NCI-H2081 (cell line): ENCODE measurements around the gene ELOVL1.

Experiments used
- DNase-seq, 2 experiments: peaks; one replicate each; lab custom pipeline; 2025; lab: John Stamatoyannopoulos, UW

Gene ELOVL1

DNA sequence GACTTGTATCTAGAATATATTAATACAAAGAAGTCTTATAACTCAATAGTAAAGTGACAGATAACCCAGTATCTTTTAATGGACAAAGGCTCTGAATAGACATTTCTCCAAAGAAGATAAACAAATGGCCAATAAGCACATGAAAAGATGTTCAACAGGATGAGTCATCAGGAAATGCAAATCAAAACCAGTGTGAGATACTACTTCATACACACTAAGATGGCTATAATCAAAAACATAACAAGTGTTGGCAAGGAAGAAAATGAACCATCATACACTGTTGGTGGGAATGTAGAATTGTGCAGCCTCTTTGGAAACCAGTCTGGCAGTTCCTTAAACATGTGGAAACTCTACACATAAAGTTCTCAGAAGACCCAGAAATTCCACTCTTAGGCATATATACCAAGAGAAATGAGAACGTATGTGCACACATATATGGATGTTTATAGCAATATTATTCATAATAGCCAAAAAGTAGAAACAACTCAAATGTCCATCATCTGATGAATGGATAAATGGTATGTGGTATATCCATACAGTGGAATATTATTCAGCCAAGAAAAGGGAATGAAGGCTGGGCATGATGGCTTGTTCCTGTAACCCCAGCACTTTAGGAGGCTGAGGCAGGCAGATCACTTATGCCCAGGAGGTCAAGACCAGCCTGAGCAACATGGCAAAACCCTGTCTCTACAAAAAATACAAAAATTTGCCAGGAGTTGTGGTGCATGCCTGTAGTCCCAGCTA lies 40.1 kb downstream of the ELOVL1 start:
- DNase-seq, result no peak

DNA sequence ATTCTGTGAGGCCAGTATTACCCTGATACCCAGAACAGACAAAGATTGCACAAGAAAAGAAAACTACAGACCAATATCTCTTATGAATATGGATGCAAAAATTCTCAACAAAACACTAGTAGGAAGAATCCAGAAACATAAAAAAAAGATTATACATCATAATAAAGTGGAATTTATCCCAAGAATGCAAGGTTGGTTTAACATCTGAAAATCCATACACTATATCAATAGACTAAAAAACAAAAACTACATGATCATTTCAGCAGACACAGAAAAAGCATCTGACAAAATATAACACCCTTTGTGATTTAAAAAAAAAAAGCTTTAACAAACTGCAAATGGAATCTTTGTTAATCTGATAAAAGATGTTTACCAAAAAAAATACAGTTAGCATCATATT lies 42.4 kb downstream of the ELOVL1 start:
- DNase-seq, result no peak

GRCh38 chr1:43324810-43325209 lies 43.0 kb downstream of the ELOVL1 start:
- DNase-seq, result no peak

DNA sequence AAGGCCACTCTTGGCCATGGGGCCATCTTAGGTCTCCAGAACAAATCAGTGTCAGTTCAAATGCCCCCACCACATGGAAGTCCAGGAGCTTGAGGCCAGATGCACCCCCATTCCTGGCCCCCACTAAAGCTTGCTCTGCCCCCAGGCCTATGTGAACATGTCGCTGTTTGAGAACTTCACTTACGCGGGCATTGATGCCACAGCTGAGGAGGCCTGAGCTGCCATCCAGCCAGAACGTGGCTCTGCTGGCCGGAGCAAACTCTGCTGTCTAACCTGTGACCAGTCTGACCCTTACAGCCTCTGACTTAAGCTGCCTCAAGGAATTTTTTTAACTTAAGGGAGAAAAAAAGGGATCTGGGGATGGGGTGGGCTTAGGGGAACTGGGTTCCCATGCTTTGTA lies 45.3 kb downstream of the ELOVL1 start:
- DNase-seq, result no peak

DNA sequence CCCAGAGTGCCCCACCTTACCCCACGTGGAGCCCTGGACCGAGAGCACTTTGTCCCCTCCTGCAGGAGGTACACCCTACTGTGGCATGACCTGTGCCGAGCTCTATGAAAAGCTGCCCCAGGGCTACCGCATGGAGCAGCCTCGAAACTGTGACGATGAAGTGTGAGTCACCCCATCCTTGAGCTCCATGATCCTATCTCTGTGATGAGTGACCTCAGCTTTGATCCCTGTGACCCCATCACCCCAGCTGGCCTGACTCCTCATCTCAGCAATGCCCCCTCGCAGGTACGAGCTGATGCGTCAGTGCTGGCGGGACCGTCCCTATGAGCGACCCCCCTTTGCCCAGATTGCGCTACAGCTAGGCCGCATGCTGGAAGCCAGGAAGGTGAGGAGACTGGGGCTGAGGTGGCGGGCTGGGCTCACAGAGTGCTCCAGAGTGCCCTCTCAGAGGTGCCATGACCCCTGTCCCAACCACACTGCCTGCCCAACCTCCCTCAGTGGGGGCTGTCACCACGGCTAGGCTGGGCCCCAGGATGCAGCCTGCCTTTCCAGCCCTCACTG lies 46.4 kb downstream of the ELOVL1 start:
- DNase-seq, result no peak

- no peak for DNase-seq
Observed at GRCh38 chr1:43319766-43320165, 48.0 kb downstream of the ELOVL1 start.

- DNase-seq, result no peak
Observed at GRCh38 chr1:43319288-43319687, 48.5 kb downstream of the ELOVL1 start.

- no peak for DNase-seq
Observed at GRCh38 chr1:43318831-43319230, 49.0 kb downstream of the ELOVL1 start.

- DNase-seq, result no peak
Observed at GRCh38 chr1:43317817-43318471, 49.9 kb downstream of the ELOVL1 start.

DNA sequence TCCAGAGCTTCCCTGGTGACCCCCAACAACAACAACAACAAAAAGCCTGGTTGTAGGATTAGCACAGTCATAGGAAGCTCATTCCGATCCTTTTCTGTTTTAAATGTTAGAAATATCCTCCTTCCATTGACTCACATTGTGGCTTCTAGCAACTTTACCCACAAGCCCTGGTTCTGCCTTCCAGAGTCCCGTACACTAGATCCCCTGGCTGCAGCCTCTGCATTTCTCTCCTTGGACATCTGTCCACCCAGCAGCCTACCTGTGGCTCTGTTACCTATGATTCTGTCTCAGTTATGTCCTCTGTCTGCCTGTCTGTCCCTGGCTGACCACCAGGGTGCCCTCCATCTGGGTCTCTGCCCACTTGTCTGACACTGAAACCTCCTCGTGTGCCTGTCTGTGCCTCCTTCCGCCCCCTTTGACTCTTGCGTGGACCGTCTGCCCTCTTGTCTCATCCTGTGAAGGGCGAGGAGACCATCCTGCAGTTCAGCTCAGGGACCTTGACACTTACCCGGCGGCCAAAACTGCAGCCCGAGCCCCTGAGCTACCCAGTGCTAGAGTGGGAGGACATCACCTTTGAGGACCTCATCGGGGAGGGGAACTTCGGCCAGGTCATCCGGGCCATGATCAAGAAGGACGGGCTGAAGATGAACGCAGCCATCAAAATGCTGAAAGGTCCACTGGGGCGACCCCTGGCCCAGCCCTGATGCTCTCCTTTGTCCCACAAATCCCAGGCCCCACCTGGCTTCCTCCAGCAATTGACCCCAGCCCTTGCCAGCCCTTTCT lies 50.9 kb downstream of the ELOVL1 start:
- no peak for DNase-seq

DNA sequence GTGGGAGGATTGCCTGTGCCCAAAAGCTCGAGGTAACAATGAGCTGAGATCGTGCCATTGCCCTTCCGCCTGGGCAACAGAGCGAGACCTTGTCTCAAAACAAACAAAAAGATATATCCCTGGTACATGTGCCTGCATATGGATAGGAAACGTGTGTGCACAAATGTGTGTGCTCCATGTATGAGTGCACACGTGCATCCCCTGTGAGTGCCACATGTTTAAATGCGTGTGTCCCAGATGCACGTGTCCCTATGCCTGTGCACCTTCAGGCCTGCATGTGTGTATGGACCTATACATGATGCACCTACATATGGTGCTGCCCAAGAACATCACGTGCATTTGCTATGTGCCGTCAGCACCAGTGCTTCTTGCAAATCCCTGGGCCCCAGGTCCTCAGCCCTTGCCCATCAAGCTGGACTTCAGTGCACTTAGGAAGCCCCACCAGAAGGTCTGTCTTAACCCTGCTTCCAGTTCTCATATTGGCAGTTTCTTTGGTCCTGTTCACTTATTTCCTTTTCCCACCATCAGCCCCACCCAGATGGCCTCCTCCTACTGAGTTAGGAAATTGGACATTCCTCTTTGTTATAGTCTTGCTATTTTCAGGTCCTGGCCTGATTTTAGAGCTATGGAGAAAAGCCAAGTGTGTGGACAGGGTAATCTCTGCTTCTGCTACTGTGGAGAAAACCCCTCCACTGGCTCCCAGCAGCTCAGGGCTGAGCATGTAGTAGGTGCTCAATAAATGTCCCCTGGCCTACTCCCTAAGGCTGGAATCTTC lies 51.7 kb downstream of the ELOVL1 start:
- no peak for DNase-seq

- DNase-seq, result no peak
Observed at GRCh38 chr1:43315481-43315880, 52.3 kb downstream of the ELOVL1 start.

DNA sequence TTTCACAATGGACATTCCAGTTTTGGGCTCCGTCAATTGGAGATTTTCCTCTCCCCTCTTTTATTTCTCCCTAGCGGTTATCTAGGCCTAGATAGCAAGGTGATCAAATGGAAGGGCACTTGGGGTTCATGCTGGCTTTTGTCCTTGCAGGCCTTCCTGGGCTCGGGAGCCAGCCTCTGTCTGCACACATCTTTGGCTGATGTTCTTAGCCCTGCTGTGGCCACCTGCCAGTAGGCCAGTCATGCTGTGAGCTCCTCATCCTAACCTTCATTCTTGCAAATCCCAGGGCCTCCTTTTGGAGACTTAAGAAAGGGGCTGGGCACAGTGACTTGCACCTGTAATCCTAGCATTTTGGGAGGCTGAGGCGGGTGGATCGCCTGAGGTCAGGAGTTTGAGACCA lies 53.6 kb downstream of the ELOVL1 start:
- no peak for DNase-seq

DNA sequence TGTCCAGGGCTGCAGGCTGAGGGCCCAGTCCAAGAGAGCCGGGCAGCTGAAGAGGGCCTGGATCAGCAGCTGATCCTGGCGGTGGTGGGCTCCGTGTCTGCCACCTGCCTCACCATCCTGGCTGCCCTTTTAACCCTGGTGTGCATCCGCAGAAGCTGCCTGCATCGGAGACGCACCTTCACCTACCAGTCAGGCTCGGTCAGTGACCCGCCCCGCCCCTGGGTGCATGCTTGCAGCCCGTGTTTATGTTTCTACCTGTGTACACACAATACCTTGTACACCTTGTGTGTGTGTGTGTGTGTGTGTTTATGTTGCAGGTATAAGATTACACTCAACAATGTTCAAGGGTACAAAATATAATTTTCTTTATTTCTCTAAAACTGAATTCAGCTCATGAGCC lies 54.0 kb downstream of the ELOVL1 start:
- DNase-seq, result no peak
